Ishikawa (cell line): ENCODE measurements around the gene SBF2.

Experiments used
- CEBPB ChIP-seq: IDR thresholded peaks from 2 replicates; pipeline ENCODE4 v1.6.1; 2012
- CREB1 ChIP-seq: IDR thresholded peaks from 2 replicates; pipeline ENCODE4 v1.6.1; 2012; ENCODE audit warnings: low read depth
- EGR1 ChIP-seq: IDR thresholded peaks from 2 replicates; pipeline ENCODE4 v1.6.1; 2012
- EP300 ChIP-seq: IDR thresholded peaks from 2 replicates; pipeline ENCODE4 v1.6.1; 2012; ENCODE audit warnings: borderline replicate concordance
- MAX ChIP-seq: IDR thresholded peaks from 2 replicates; pipeline ENCODE4 v1.6.1; 2012
- NFIC ChIP-seq: IDR thresholded peaks from 2 replicates; pipeline ENCODE4 v1.6.1; 2012
- RAD21 ChIP-seq: IDR thresholded peaks from 2 replicates; pipeline ENCODE4 v1.6.1; 2012; ENCODE audit warnings: low read depth
- REST ChIP-seq: IDR thresholded peaks from 2 replicates; pipeline ENCODE4 v1.6.1; 2012; ENCODE audit warnings: low read depth, mild to moderate bottlenecking
- TAF1 ChIP-seq: IDR thresholded peaks from 2 replicates; pipeline ENCODE4 v1.6.1; 2012; ENCODE audit warnings: low read depth, mild to moderate bottlenecking
- TEAD4 ChIP-seq: IDR thresholded peaks from 2 replicates; pipeline ENCODE4 v1.6.1; 2012
- USF1 ChIP-seq: IDR thresholded peaks from 2 replicates; pipeline ENCODE4 v1.6.1; 2012
- YY1 ChIP-seq: IDR thresholded peaks from 2 replicates; pipeline ENCODE4 v1.6.1; 2012; ENCODE audit warnings: low read depth

GRCh38 chr11:10305964-10306918, 12.2 kb upstream of the SBF2 start:
- TF ChIP-seq EP300 (no peak), NFIC (no peak), EGR1 (no peak), USF1 (no peak), TAF1 (no peak), RAD21 (no peak), MAX (no peak), CREB1 (no peak), CEBPB (no peak), YY1 (no peak), REST (no peak), TEAD4 (no peak)
